H1 (cell line): ENCODE results near the gene ATP2C1. TPM values are rescaled to one million over a fixed set of nuclear protein-coding genes. Genes with fewer than 3 reads are reported as not detected.

Source experiments
- CTCF ChIA-PET: fragments of 300-600 bp; sonication (Branson Sonifier 250); formaldehyde crosslinking; loops from one replicate; lab custom pipeline; 2021; ENCODE audit not compliant: partially characterized antibody; lab: Charles Lee
- POLR2A ChIA-PET: fragments of 300-600 bp; sonication (Branson Sonifier 250); formaldehyde crosslinking; loops from one replicate; lab custom pipeline; 2021; ENCODE audit warnings: inconsistent platforms; ENCODE audit not compliant: partially characterized antibody; lab: Charles Lee
- DNase-seq, 2 experiments: peaks; one replicate each; pipeline versions ENCODE4 v3.0.0 to v3.0.0-alpha.2; 2010 to 2022; ENCODE audit warnings: low spot score in 2 of 2, low read depth in 1 of 2, mixed read lengths in 1 of 2
- FAIRE-seq: peaks from 2 replicates; lab custom pipeline; 2011; peaks lifted over from hg19 to GRCh38; lab: Jason Lieb, UNC
- H2AFZ ChIP-seq: 2 replicates; pipeline ENCODE4 v1.8.1; 2012; ENCODE audit warnings: low read length, inconsistent platforms
- H2AK5ac ChIP-seq: 2 replicates; pipeline ENCODE4 v1.6.1; 2013; ENCODE audit warnings: low read depth, low read length
- H2BK120ac ChIP-seq: replicated peaks from 2 replicates; pipeline ENCODE3; 2013; ENCODE audit warnings: low read depth, low read length, inconsistent platforms
- H2BK12ac ChIP-seq: 2 replicates; pipeline ENCODE4 v1.6.1; 2013; ENCODE audit warnings: low read depth, low read length
- H2BK15ac ChIP-seq: 2 replicates; pipeline ENCODE4 v1.6.1; 2013; ENCODE audit warnings: low read length
- H2BK20ac ChIP-seq: 2 replicates; pipeline ENCODE4 v1.6.1; 2013; ENCODE audit warnings: low read length
- H2BK5ac ChIP-seq: 2 replicates; pipeline ENCODE4 v1.6.1; 2013; ENCODE audit warnings: low read depth, low read length
- H3K14ac ChIP-seq: 2 replicates; pipeline ENCODE4 v1.6.1; 2013; ENCODE audit warnings: inconsistent platforms; ENCODE audit not compliant: insufficient read length
- H3K18ac ChIP-seq: 2 replicates; pipeline ENCODE4 v1.6.1; 2013; ENCODE audit warnings: low read length; ENCODE audit errors: extremely low read depth
- H3K23ac ChIP-seq: 2 replicates; pipeline ENCODE4 v1.6.1; 2013; ENCODE audit warnings: inconsistent platforms; ENCODE audit not compliant: insufficient read length
- H3K23me2 ChIP-seq: 2 replicates; pipeline ENCODE4 v1.6.1; 2013; ENCODE audit warnings: low read depth, low read length
- H3K27ac ChIP-seq: 2 replicates; pipeline ENCODE4 v1.6.1; 2011; ENCODE audit warnings: low read depth, low read length, inconsistent platforms
- H3K27me3 ChIP-seq, 4 experiments: replicated peaks in 1 of 4; 1 replicate in 1 of 4; 2 replicates in 3 of 4; pipeline versions ENCODE4 v1.6.1 to v1.8.1; 2011 to 2013; ENCODE audit warnings: low read length in 3 of 4, mild to moderate bottlenecking in 3 of 4, inconsistent platforms in 2 of 4, mixed read lengths in 2 of 4, moderate library complexity in 1 of 4; ENCODE audit not compliant: control insufficient read depth in 3 of 4, insufficient read depth in 3 of 4; ENCODE audit errors: extremely low read depth in 1 of 4
- H3K36me3 ChIP-seq, 4 experiments: 2 replicates each; pipeline versions ENCODE4 v1.6.1 to v1.8.1; 2011 to 2013; ENCODE audit warnings: mild to moderate bottlenecking in 4 of 4, low read length in 3 of 4, moderate library complexity in 2 of 4, control low read depth in 1 of 4, inconsistent platforms in 1 of 4; ENCODE audit not compliant: insufficient read depth in 4 of 4, control insufficient read depth in 2 of 4
- H3K4ac ChIP-seq: replicated peaks from 2 replicates; pipeline ENCODE3; 2013; ENCODE audit warnings: low read length, low read depth, mixed read lengths, inconsistent platforms; ENCODE audit not compliant: insufficient read length
- H3K4me1 ChIP-seq, 4 experiments: replicated peaks in 1 of 4; 1 replicate in 1 of 4; 2 replicates in 3 of 4; pipeline versions ENCODE4 v1.6.1 to v1.8.1; 2011 to 2013; ENCODE audit warnings: low read length in 3 of 4, inconsistent platforms in 2 of 4, mixed read lengths in 1 of 4; ENCODE audit not compliant: insufficient read depth in 4 of 4, control insufficient read depth in 3 of 4
- H3K4me2 ChIP-seq, 2 experiments: 2 replicates each; pipeline versions ENCODE4 v1.6.1 to v1.8.1; 2011 to 2013; ENCODE audit warnings: low read depth in 2 of 2, low read length in 2 of 2, control low read depth in 1 of 2, inconsistent platforms in 1 of 2, mild to moderate bottlenecking in 1 of 2; ENCODE audit not compliant: insufficient read depth in 1 of 2
- H3K4me3 ChIP-seq, 4 experiments: fragments of 200-600, 300-600 bp in 1 of 4; sonication (generic), shearing (Covaris generic), sonication (Bioruptor Twin) in 1 of 4; 2 replicates each; pipeline versions ENCODE4 v1.5.1 to v1.8.1; 2011 to 2016; ENCODE audit warnings: low read length in 4 of 4, low read depth in 3 of 4, control low read depth in 2 of 4, inconsistent platforms in 2 of 4, mild to moderate bottlenecking in 2 of 4, mixed read lengths in 1 of 4, moderate library complexity in 1 of 4; ENCODE audit not compliant: insufficient read depth in 2 of 4; ENCODE audit errors: extremely low read depth in 1 of 4
- H3K56ac ChIP-seq: replicated peaks from 2 replicates; pipeline ENCODE3; 2013; ENCODE audit warnings: low read depth, mild to moderate bottlenecking, mixed read lengths, low read length, inconsistent platforms; ENCODE audit not compliant: insufficient read length
- H3K79me1 ChIP-seq: 2 replicates; pipeline ENCODE4 v1.6.1; 2013; ENCODE audit warnings: low read depth, low read length, control low read depth
- H3K79me2 ChIP-seq, 2 experiments: 2 replicates each; pipeline versions ENCODE4 v1.6.1 to v1.8.1; 2012 to 2013; ENCODE audit warnings: low read length in 2 of 2, mild to moderate bottlenecking in 2 of 2, inconsistent platforms in 1 of 2; ENCODE audit not compliant: insufficient read depth in 2 of 2, control insufficient read depth in 1 of 2
- H3K9ac ChIP-seq, 4 experiments: replicated peaks in 1 of 4; 1 replicate in 1 of 4; 2 replicates in 3 of 4; pipeline versions ENCODE4 v1.6.1 to v1.8.1; 2011 to 2013; ENCODE audit warnings: low read depth in 3 of 4, low read length in 3 of 4, control low read depth in 2 of 4, mild to moderate bottlenecking in 2 of 4, moderate library complexity in 2 of 4, inconsistent platforms in 1 of 4; ENCODE audit errors: extremely low read depth in 1 of 4
- H3K9me3 ChIP-seq, 2 experiments: 2 replicates each; pipeline versions ENCODE4 v1.6.1 to v1.8.1; 2012 to 2013; ENCODE audit warnings: mild to moderate bottlenecking in 2 of 2, moderate library complexity in 2 of 2, control low read depth in 1 of 2, inconsistent platforms in 1 of 2, low read depth in 1 of 2, low read length in 1 of 2, mixed read lengths in 1 of 2; ENCODE audit not compliant: insufficient read depth in 2 of 2
- H4K20me1 ChIP-seq, 2 experiments: replicated peaks in 1 of 2; 2 replicates each; pipeline versions ENCODE3 to v1.8.1; 2011 to 2013; ENCODE audit warnings: inconsistent platforms in 2 of 2, low read length in 2 of 2, mild to moderate bottlenecking in 1 of 2; ENCODE audit not compliant: insufficient read depth in 2 of 2, control insufficient read depth in 1 of 2
- H4K5ac ChIP-seq: 2 replicates; pipeline ENCODE4 v1.6.1; 2013; ENCODE audit warnings: low read length, low read depth, mixed read lengths, inconsistent platforms; ENCODE audit not compliant: insufficient read length
- H4K8ac ChIP-seq: 2 replicates; pipeline ENCODE4 v1.8.0; 2013; ENCODE audit warnings: mild to moderate bottlenecking, moderate library complexity, low read length, inconsistent platforms; ENCODE audit not compliant: insufficient read depth; ENCODE audit errors: extremely low read depth
- H4K91ac ChIP-seq: replicated peaks from 2 replicates; pipeline ENCODE3; 2013; ENCODE audit warnings: low read length, mixed read lengths, inconsistent platforms; ENCODE audit not compliant: insufficient read length
- ATF2 ChIP-seq: IDR thresholded peaks from 2 replicates; pipeline ENCODE4 v1.6.1; 2012; ENCODE audit warnings: low read length, inconsistent platforms
- CBX5 ChIP-seq: fragments of 300-800, 300-1000 bp; sonication (generic); IDR thresholded peaks from 2 replicates; pipeline ENCODE4 v1.7.1; 2016; ENCODE audit warnings: antibody characterized with exemption, low read length, low read depth
- CREB1 ChIP-seq: IDR thresholded peaks from 2 replicates; pipeline ENCODE4 v1.6.1; 2012; ENCODE audit warnings: inconsistent platforms
- FOSL1 ChIP-seq: IDR thresholded peaks from 2 replicates; pipeline ENCODE4 v1.6.1; 2011; ENCODE audit warnings: mild to moderate bottlenecking, low read depth, low read length, moderate library complexity; ENCODE audit not compliant: insufficient read depth
- GTF2F1 ChIP-seq: IDR thresholded peaks from 2 replicates; pipeline ENCODE4 v1.6.1; 2012; ENCODE audit warnings: low read depth, low read length, improper control_type of control experiment, borderline replicate concordance
- KDM1A ChIP-seq: fragments of 200-600, 300-600 bp; sonication (generic); IDR thresholded peaks from 2 replicates; pipeline ENCODE4 v1.7.1; 2016; ENCODE audit warnings: mild to moderate bottlenecking, low read length, borderline replicate concordance
- RBBP5 ChIP-seq: IDR thresholded peaks from 2 replicates; pipeline ENCODE4 v1.7.1; 2012; ENCODE audit warnings: low read depth, mild to moderate bottlenecking, inconsistent platforms, low read length, moderate library complexity, borderline replicate concordance
- SRF ChIP-seq: IDR thresholded peaks from 2 replicates; pipeline ENCODE4 v1.6.1; 2011; ENCODE audit warnings: mild to moderate bottlenecking, low read depth, low read length, moderate library complexity
- WGBS, 2 experiments: shearing (Covaris generic) in 1 of 2; methylation state at CpG; one replicate each; pipeline versions ENCODE4 v1.1.6 to v1.1.7; 2013 to 2015; ENCODE audit warnings: low lambda C conversion rate in 2 of 2, mixed read lengths in 2 of 2, inconsistent platforms in 1 of 2, low coverage in 1 of 2, missing lambda C conversion rate in 1 of 2; ENCODE audit not compliant: insufficient replicate concordance in 2 of 2, insufficient coverage in 1 of 2, insufficient read length in 1 of 2; ENCODE audit errors: extremely low coverage in 1 of 2, missing lambda C conversion rate in 1 of 2; 5-methylcytosine and 5-hydroxymethylcytosine counted together
- polyA plus RNA-seq, 7 experiments: library from polyadenylated mRNA; depleted of rRNA in 3 of 7; stranded (reverse) in 5 of 7; unstranded in 2 of 7; fragments of >200 nt in 5 of 7; fragments of 200-250 nt in 2 of 7; gene quantifications; 1 replicate in 5 of 7; 2 replicates in 1 of 7; 4 replicates in 1 of 7; pipeline versions ENCODE4 v1.2.1 to v1.2.3, GENCODE V29; 2011 to 2013; ENCODE audit warnings: missing spikeins in 2 of 7, mixed read lengths in 2 of 7
- total RNA-seq: library from RNA; stranded (reverse); fragmentation: NEBNext Ultra II Directional; extraction: Animal tissue kit (Norgen Biotek cat#: 25700); gene quantifications from 2 replicates; pipeline ENCODE4 v1.2.1, GENCODE V29; 2021

Gene ATP2C1
- total and polyA plus RNA-seq, 2 of the 8 experiments (the other 6 are each of a cell fraction or from before 2014, with no cell fraction given) = 50.7 to 68.5 TPM

GRCh38 chr3:131048030-131048429 is 154.1 kb downstream of the ATP2C1 start:
- Histone ChIP-seq H2AK5ac (no peak overlapping the region), H3K4me2 (no peak overlapping the region), H3K27me3 (no peaks in the 10 kb centered on the region), H3K4ac (no peak overlapping the region), H3K23ac (no peak overlapping the region), H4K5ac (no peak overlapping the region), H4K91ac (no peak overlapping the region), H2BK120ac (no peak overlapping the region), H3K14ac (no peak overlapping the region), H2BK5ac (no peak overlapping the region), H3K18ac (peak overlapping the region; percentile 13; the same call in 1 of the 2 replicates)
- FAIRE-seq = no peak
- CTCF ChIA-PET = interaction anchor here (0.6 to 1.7 kb wide), 16 partner anchors 10 to 1387 kb away, joined by 3 to 12 read pairs (median 3); no protein-coding TSS in a partner anchor
- TF ChIP-seq SRF (no peak), CREB1 (no peak), KDM1A (no peak), ATF2 (no peak), FOSL1 (no peak), RBBP5 (no peak), CBX5 (no peak), GTF2F1 (no peak)
- TF ChIP-seq, all 59 proteins: peak for 0
- DNase-seq = no peak
- no peak overlapping the region for H3K4me3 ChIP-seq
- H3K79me1 ChIP-seq = no peaks in the 10 kb centered on the region
- no peak overlapping the region for H2BK20ac ChIP-seq
- H3K23me2 ChIP-seq = no peaks in the 10 kb centered on the region
- H2AFZ ChIP-seq = no peak overlapping the region
- no peaks in the 10 kb centered on the region for H3K9me3 ChIP-seq
- no peaks in the 10 kb centered on the region for H3K4me1 ChIP-seq
- no peak overlapping the region for H2BK12ac ChIP-seq
- H2BK15ac ChIP-seq = no peak overlapping the region
- WGBS, 2 experiments = 93% methylated on average over 7 of the region's 7 CpGs; no CpG with 5 or more reads in 1 of the 2 experiments
- H3K36me3 ChIP-seq = no peaks in the 10 kb centered on the region
- no peak overlapping the region for H3K27ac ChIP-seq
- H3K9ac ChIP-seq = no peak overlapping the region
- H4K20me1 ChIP-seq = no peaks in the 10 kb centered on the region
- H3K79me2 ChIP-seq = no peaks in the 10 kb centered on the region
- POLR2A ChIA-PET = no interaction called here
- H4K8ac ChIP-seq = no peak overlapping the region
- H3K56ac ChIP-seq = no peak overlapping the region
